HL-60/S4 treated with phorbol 12-myristate 13-acetate at 8.2 ng/mL for 4 days and 3 days (cell line): ENCODE measurements around the gene TRMT61A.

Experiments
- in situ Hi-C: fragments of 300-500 bp; cut with MboI; formaldehyde crosslinking; loops from 2 replicates; pipeline ENCODE4 v1.15.0; 2022; ENCODE audit warnings: low sequenced_read_pairs

TRMT61A gene

GRCh38 chr14:103545915-103546651 lies 17.1 kb downstream of the TRMT61A start:
- in situ Hi-C loops: no loop called here

- in situ Hi-C loops: no loop called here
These were observed 17.9 kb downstream of the TRMT61A start for GRCh38 chr14:103546652-103547454.

DNA sequence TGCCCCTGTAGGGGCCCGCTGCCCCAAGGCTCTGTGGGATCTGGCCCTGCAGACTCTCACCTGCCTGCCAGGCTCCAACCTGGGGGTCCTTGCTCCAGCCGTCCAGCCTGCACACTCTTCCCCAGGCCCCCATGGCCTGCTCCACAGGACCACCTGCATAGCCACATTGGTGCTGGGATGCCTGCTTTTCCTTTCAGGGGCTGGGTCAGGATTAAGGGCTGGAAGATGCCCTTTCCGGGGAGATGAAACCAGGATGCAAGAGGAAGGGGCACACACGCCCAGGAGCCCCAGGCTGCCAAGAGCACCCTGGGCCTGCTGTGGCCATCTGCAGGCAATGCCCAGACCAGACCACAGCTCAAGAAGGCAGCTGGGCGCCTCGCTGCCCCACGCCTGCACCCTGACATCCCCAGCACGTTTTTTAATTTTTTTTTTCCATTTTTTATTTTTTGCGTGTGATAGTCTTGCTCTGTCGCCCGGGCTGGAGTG lies 18.5 kb downstream of the TRMT61A start:
- in situ Hi-C loops: no loop called here

DNA sequence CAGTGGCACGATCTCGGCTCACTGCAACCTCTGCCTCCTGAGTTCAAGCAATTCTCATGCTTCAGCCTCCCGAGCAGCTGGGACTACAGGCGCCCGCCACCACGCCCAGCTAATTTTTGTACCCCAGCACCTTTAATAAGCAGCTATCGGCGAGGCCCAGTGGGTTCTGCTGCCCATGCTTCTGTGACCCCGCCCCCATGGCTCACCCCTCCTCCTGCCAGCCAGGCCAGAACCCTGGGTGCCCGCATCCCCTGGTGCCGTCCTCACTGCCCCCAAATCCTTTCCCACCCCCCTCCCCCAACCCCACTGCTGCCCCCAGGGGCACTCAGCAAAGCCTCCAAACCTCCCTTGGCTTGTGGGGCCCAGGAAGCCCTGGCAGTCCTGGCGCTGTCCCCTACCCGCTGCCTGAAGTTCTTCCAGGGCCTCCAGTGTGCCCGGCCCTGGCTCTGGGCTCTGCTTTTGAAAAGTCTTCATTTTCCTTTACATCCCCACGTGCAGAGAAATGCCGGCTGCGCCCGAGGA lies 19.0 kb downstream of the TRMT61A start:
- in situ Hi-C loops: no loop called here

DNA sequence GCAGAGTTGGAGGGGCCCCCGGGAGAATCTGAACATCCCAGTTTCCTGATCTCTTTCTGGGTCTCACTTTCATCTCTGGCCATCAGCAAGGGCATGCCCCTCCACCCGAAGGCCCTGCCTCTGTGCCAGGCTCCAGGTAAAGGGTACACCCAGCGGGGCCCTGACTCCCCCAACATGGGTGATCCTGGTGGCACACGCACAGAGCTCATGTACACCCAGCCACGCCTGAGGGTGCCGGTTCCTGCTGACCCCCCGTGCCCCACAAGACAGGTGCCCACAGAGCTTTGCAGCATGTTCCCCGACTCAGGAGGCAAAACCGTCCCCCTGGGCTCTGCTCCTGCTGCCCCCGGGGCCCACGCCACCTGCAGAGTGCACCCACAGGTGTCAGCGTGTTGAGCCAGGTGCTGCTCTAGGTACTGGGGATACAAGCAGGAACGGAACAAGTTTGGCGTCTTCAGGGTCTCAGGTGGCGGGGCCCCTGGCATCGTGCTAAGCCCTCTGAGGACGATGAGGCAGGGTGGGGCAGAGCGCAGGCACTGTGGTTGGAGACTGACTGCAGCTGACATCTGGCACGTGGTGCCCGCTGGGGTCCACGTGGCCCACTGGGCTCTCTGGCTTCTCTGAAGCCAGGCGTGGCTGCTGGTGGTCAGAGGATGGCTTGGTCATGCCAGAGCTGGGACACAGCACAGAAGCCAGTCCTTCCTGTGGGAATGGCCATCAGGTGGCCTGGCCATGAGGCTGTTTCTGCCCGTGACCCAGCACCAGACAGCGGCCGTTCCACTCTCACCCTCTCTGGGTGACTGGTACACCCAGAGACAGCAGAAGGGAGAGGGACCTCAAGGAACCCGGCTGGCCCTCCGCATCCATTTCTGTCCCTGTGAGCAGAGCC lies 19.7 kb downstream of the TRMT61A start:
- in situ Hi-C loops: no loop called here

GRCh38 chr14:103549361-103550311 lies 20.6 kb downstream of the TRMT61A start:
- in situ Hi-C loops: no loop called here

- in situ Hi-C loops: no loop called here
These were observed 21.7 kb downstream of the TRMT61A start for GRCh38 chr14:103550451-103551337.

- in situ Hi-C loops: no loop called here
These were observed 22.4 kb downstream of the TRMT61A start for GRCh38 chr14:103551338-103551762.

DNA sequence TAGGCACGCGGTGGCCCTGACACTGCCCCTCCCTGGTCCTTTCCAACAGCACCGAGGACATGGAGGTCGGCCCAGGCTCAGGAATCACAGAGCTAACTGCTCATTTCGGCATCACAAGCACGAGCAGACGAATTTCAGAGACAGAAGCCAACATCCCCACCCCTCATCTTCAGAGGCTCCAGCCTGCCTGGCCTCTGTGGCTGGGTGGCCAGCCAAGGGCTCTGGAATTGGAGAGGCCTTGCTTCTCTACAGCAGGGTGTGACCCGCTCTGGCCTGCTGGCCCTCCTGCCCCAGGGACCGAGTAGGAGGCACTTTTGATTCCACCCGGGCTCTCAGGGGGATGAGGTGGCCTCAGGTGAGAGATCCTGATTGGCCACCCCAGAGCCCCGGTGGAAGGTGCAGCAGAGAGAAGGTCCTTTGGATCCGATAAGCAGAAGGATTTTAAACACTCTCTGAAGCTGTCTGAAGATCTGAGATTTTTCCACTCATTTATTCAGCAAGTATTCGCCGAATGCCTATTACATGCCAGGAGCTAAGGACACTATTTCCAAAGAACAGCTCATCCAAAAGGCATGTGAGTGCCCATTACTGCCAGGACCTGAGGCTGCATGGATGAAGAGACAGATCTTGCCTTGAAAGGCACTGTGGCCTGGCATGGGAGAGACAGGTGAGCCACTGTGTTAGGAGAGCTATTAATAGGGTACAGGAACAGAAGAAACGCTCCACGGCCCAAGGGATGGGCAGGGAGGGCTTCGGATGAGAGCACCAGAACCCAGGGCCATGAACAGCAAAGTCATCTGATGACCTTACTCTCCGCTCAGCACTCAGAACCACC lies 23.2 kb downstream of the TRMT61A start:
- in situ Hi-C loops: no loop called here

- in situ Hi-C loops: no loop called here
These were observed 23.8 kb downstream of the TRMT61A start for GRCh38 chr14:103552846-103553210.

DNA sequence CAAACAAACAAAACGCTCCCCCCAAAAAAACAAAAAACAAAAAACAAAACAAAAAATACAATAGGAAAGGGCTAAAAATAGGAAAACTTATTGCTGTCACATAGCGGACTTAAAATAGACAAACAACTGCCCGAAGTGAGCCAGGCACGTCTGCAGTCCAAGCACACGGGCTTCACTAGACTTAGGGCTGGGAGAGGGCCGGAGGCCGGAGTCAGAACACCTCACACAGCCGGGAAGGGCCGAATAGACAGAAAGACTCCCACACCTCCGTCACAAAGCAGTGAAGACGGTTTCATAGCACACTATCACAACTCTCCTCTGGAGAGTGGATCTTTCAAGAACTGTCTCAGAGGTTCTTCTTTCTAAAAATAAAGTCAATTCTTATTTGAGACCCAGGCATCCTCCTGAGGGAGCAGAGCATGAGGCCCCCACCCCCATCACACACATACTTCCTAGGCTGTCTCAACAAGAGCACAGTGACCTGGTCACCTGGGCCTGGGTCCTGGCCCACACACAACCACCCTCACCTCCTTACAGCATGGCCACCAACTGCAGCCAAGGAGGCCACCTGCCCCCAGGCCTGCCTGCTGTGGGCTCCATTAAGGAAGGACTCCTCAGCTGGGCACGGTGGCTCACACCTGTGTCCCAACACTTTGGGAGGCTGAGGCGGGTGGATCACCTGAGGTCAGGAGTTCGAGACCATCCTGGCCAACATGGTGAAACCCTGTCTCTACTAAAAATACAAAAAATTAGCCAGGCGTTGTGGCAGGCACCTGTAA lies 26.8 kb downstream of the TRMT61A start:
- in situ Hi-C loops: no loop called here

- in situ Hi-C loops: no loop called here
These were observed 28.2 kb downstream of the TRMT61A start for GRCh38 chr14:103556946-103557758.

DNA sequence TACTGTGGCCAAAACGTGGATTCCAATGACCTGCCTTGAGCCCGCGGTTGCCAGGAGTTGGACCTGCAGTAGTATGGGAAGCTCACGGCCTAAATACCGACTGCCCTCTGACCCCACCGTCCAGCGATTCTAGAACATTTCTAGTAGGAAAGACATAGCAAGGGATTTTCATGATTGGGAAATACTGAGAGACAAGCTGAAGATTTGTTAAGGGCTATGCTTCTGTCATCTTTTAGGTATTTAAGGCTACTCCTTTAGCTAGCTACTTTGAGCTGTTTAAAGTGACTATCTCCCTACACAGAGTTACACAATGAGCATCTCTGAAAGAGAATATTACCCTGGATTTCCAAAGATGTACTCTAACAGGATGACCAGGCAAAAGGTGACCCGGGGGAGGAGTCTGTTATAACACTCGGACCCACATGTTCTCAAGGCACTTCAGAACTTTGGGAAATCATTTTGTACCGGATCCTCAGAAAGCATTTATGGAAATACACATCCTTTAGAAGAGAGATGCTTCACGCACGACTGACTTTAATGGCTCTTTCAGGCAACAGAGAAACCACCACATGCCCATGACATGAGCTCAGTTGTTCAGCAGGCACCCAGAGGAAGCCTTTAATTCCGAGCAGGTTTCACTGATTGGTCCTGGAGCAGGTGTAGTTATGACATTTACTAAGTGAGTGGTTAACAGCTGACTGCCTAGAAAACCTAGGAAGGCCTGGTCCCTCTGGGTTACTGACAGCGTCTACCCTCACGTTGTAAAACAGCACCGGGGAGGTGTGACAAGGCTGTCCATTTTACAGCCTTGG lies 29.3 kb downstream of the TRMT61A start:
- in situ Hi-C loops: no loop called here

DNA sequence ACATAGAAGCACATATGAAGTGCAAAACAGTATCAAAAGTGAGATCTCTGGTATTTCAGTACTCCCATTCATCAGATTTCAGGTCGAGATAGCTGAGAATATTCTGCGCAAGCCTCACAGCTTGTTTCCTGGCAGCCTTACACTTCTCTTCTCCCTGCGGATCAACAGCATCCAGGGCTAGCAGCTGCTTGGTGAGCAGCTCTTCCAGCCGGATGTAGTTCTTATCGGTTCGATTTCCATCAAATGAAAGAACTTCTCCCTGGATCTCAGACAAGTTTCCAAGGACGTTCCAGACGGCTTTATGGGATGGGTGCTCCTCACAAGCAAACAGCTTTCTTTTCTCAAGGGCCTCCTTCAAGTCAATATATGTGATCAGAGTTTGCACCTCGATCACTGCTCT lies 30.8 kb downstream of the TRMT61A start:
- in situ Hi-C loops: no loop called here

- in situ Hi-C loops: no loop called here
These were observed 31.7 kb downstream of the TRMT61A start for GRCh38 chr14:103560691-103561090.
